22Rv1 (cell line): ENCODE results near the gene UBR4.

ENCODE experiments used
- H3K27ac ChIP-seq: fragments of 450-650 bp; 2 replicates; pipeline ENCODE4 v1.5.1; 2017
- CTCF ChIP-seq: fragments of 450-650 bp; IDR thresholded peaks from 2 replicates; pipeline ENCODE4 v1.5.1; 2017; ENCODE audit warnings: mild to moderate bottlenecking
- ZFX ChIP-seq: fragments of 450-650 bp; IDR thresholded peaks from 2 replicates; pipeline ENCODE4 v1.6.1; 2017; ENCODE audit warnings: antibody characterized with exemption, borderline replicate concordance

UBR4 gene

GRCh38 chr1:19038096-19038495, 172.0 kb downstream of the UBR4 start:
- H3K27ac ChIP-seq, result no peak overlapping the region
- no peak for TF ChIP-seq CTCF
- no peak for TF ChIP-seq ZFX

- no peak overlapping the region for H3K27ac ChIP-seq
Measured at GRCh38 chr1:19037659-19038058, 172.4 kb downstream of the UBR4 start.

GRCh38 chr1:19036813-19037605, 173.1 kb downstream of the UBR4 start:
- no peak overlapping the region for H3K27ac ChIP-seq

More at GRCh38 chr1:19037659-19038058, 172.4 kb downstream of the UBR4 start:
- no peak for TF ChIP-seq ZFX
- no peak for TF ChIP-seq CTCF

GRCh38 chr1:19036041-19036812, 173.8 kb downstream of the UBR4 start:
- TF ChIP-seq CTCF, result no peak
- TF ChIP-seq ZFX, result no peak
- no peak overlapping the region for H3K27ac ChIP-seq

More at GRCh38 chr1:19036813-19037605, 173.1 kb downstream of the UBR4 start:
- TF ChIP-seq CTCF, result no peak
- TF ChIP-seq ZFX, result no peak

GRCh38 chr1:19035377-19036040, 174.6 kb downstream of the UBR4 start:
- TF ChIP-seq ZFX, result no peak
- TF ChIP-seq CTCF, result no peak
- H3K27ac ChIP-seq, result no peak overlapping the region

GRCh38 chr1:19034721-19035120, 175.3 kb downstream of the UBR4 start:
- TF ChIP-seq ZFX (no peak), CTCF (no peak)
- H3K27ac ChIP-seq, result no peak overlapping the region
